HAP-1 (cell line): ENCODE results near the gene MRPL34.
"Not testable (repeated sequence)": the region's sequence is repeated elsewhere in the genome, so short reads cannot be mapped to it uniquely, and the experiment has no call there.

ENCODE experiments used
- DNase-seq, 2 experiments: peaks; one replicate each; pipeline ENCODE4 v3.0.0-alpha.2; 2016 to 2020; ENCODE audit warnings: low spot score in 2 of 2
- H3K27me3 ChIP-seq: fragments of 250-450 bp; sonication (Bioruptor Pico); 2 replicates; pipeline ENCODE4 v1.5.1; 2020; ENCODE audit warnings: low read depth, mild to moderate bottlenecking, moderate library complexity
- H3K36me3 ChIP-seq: fragments of 250-450 bp; sonication (Bioruptor Pico); replicated peaks from 2 replicates; pipeline ENCODE4 v1.5.1; 2020; ENCODE audit warnings: mild to moderate bottlenecking
- H3K4me1 ChIP-seq: fragments of 250-450 bp; sonication (Bioruptor Pico); 2 replicates; pipeline ENCODE4 v1.5.1; 2020; ENCODE audit warnings: mild to moderate bottlenecking
- H3K4me3 ChIP-seq: fragments of 250-450 bp; sonication (Bioruptor Pico); 2 replicates; pipeline ENCODE4 v1.5.1; 2020; ENCODE audit warnings: mild to moderate bottlenecking, moderate library complexity
- H3K9me3 ChIP-seq: fragments of 250-450 bp; sonication (Bioruptor Pico); 2 replicates; pipeline ENCODE4 v1.5.1; 2020; ENCODE audit warnings: mild to moderate bottlenecking, moderate library complexity
- in situ Hi-C: fragments of 300-500 bp; cut with MboI; formaldehyde crosslinking; loops from 3 replicates; pipeline ENCODE4 v1.14.3; 2020; ENCODE audit warnings: low sequenced_read_pairs, inconsistent platforms, mixed read lengths

The MRPL34 gene

DNA sequence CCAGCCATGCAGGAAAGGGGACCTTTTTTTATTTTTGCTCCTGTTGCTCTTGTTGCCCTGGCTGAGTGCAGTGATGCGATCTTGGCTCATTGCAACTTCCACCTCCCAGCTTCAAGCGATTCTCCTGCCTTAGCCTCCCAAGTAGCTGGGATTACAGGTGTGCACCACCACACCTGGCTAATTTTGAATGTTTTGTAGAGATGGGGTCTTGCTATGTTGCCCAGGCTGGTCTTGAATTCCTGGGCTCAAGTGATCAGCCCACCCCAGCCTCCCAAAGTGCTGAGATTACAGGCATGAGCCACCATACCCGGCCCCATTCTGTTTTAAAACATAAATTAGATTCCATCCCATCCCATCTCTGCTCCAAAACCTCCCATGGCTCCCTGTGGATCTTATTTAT is 30.8 kb upstream of the MRPL34 start:
- H3K36me3 ChIP-seq: peaks cover 69% of the 10 kb centered on the region
- in situ Hi-C loops, H3K4me3 ChIP-seq, DNase-seq, H3K27me3 ChIP-seq, H3K4me1 ChIP-seq, H3K9me3 ChIP-seq: not testable (repeated sequence)

DNA sequence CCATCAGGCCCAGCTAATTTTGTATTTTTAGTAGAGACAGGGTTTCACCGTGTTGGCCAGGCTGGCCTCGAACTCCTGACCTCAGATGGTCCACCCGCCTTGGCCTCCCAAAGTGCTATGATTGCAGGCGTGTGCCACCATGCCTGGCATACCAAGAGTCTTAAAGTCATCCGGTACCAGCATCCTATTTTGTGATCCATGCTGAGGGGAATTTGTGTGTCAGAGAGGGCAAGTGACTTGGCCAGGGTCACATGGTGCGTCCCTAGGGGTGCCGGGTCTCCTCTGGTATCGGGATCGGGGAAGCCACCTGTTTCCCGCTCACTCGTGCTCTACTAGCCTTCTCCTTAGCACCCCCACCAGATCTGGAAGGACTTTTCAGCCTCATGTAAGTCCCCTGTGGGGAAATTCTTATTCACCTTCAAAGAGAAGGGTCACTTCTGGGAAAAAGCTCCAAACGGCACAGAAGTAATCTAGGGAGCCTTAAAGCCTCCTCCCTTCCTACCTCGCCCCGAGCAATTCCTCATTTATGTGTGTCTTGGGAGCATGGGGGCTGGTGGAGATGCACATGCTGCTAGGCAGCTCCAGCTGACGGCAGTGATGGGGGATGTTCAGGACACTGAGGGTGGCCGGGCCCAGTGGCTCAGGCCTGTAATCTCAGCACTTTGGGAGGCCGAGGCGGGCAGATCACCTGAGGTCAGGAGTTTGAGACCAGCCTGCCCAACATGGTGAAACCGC is 30.1 kb upstream of the MRPL34 start:
- Histone ChIP-seq H3K4me1 (no peaks in the 10 kb centered on the region), H3K27me3 (no peaks in the 10 kb centered on the region), H3K36me3 (peaks cover 69% of the 10 kb centered on the region), H3K4me3 (no peak overlapping the region), H3K9me3 (no peaks in the 10 kb centered on the region)
- in situ Hi-C loops: no loop called here
- DNase-seq: no peak

DNA sequence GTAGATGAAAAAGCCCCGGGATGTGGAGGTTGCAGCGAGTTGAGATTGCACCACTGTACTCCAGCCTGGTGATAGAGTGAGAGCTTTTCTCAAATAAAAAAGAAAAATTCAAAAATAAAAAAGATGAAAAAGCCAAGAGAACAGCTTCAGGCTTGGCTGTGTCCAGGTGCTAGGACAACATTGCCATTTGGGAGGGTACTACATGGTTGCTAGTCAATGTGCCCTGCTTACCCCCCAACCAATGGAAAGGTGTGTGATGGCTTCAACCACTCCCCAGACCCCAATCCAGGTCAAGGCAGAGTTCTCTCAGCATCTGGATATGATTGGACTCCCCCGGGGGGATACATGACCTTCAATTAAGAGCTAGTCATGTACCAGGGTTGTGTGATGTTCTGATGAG is 26.2 kb upstream of the MRPL34 start:
- H3K27me3 ChIP-seq: no peaks in the 10 kb centered on the region
- peaks cover 15% of the 10 kb centered on the region for H3K4me1 ChIP-seq
- peaks cover 64% of the 10 kb centered on the region for H3K36me3 ChIP-seq
- no peak for DNase-seq
- in situ Hi-C loops: no loop called here
- no peaks in the 10 kb centered on the region for H3K9me3 ChIP-seq
- no peak overlapping the region for H3K4me3 ChIP-seq

DNA sequence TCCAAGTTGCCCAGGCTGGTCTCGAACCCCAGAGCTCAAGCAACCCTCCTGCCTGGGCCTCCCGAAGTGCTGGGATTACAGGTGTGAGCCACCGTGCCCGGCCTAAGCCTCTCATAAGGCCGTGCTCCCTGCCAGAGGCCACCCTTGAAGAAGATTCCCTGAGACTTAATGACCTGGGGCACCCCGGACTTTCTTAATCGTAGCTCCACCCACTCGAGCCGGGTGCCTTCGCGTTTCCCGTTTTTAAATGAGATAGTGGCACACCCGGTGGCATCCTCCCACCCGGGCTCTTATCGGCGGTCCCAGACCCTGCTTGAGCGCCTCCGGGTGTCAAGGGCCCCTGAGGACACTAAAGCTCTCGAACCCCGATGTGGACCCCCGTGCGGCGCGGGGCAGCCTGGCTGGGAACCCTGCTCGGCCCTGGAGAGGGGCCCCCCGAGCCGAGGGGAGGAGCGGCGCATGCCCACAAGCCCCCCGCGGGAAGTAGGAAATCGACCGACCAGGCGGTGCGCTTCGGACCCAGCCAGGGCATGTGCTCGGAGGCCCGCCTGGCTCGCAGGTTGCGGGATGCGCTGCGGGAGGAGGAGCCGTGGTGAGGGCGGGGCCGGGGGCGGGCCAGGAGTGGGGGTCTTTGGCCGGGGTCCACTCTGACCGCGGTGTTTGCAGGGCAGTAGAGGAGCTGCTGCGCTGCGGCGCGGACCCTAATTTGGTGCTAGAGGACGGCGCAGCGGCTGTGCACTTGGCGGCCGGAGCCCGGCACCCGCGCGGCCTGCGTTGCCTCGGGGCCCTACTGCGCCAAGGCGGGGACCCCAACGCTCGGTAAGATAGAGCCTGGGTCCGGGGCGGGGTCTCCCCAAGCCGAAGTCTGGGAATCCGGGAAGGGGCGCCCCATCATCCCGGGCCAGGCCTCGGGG is 24.0 kb upstream of the MRPL34 start, which contains the start of gene ANKLE1:
TSS of gene ANKLE1 (plus strand) at position 511 of the 914 bp plus-strand sequence. CDS start at position 531, 20 bp downstream.
- peak within 1 kb of the TSS; percentile 59 for H3K4me3 ChIP-seq
- H3K36me3 ChIP-seq: peaks cover 62% of the 10 kb centered on the region
- in situ Hi-C loops: loop anchor here (5.0 kb wide), 1 partner anchor 214 kb away; no protein-coding TSS in a partner anchor
- peak; percentile 36 to 84 for DNase-seq
- H3K27me3 ChIP-seq: no peaks in the 10 kb centered on the region
- no peaks in the 10 kb centered on the region for H3K9me3 ChIP-seq
- H3K4me1 ChIP-seq: peaks cover 15% of the 10 kb centered on the region

DNA sequence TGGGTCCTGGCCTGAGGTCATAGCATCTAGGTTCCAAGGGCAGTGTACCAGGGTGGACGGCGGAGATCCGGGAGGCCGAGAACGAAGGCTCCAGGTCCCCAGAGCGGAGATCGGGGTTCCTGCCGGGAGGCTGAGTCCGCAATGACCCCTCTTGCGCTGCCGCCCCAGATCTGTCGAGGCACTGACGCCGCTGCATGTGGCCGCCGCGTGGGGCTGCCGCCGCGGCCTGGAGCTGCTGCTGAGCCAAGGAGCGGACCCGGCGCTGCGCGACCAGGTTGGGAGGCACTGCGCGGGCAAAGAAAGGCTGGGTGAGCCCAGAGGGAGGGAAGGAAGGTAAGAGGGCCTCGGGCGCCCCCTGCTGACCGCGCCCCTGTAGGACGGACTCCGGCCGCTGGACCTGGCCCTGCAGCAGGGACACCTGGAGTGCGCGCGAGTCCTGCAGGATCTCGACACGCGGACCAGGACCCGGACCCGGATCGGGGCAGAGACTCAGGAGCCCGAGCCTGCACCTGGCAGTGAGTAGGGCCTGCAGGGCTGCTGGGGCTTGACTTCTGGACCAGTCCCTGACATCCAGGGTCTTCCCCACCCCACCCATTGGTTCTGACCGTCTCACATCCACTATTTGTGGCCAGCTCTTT is 23.1 kb upstream of the MRPL34 start:
- Histone ChIP-seq H3K4me1 (peaks cover 15% of the 10 kb centered on the region), H3K4me3 (peak overlapping the region; percentile 59), H3K27me3 (no peaks in the 10 kb centered on the region), H3K36me3 (peaks cover 54% of the 10 kb centered on the region), H3K9me3 (no peaks in the 10 kb centered on the region)
- in situ Hi-C loops: loop anchor here (5.0 kb wide), 1 partner anchor 215 kb away; no protein-coding TSS in a partner anchor
- peak; percentile 78 to 94 for DNase-seq

DNA sequence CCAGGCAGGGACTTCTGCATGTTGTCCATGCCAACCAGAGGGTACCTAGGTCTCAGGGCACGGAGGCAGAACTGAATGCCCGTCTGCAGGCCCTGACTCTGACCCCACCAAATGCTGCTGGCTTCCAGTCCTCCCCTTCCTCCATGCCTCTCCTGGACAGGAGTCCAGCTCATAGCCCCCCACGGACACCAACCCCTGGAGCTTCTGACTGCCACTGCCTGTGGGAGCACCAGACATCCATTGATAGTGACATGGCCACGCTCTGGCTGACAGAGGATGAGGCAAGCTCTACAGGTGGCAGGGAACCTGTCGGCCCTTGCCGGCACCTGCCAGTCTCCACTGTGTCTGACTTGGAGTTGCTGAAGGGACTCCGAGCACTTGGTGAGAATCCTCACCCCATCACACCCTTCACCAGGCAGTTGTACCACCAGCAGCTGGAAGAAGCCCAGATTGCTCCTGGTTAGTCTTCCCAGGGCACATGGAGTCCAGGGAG is 22.1 kb upstream of the MRPL34 start:
- no peak for DNase-seq
- peaks cover 15% of the 10 kb centered on the region for H3K4me1 ChIP-seq
- H3K27me3 ChIP-seq: no peaks in the 10 kb centered on the region
- H3K4me3 ChIP-seq: no peak overlapping the region
- in situ Hi-C loops: loop anchor here (5.0 kb wide), 1 partner anchor 216 kb away; no protein-coding TSS in a partner anchor
- peaks cover 49% of the 10 kb centered on the region for H3K36me3 ChIP-seq
- no peaks in the 10 kb centered on the region for H3K9me3 ChIP-seq

DNA sequence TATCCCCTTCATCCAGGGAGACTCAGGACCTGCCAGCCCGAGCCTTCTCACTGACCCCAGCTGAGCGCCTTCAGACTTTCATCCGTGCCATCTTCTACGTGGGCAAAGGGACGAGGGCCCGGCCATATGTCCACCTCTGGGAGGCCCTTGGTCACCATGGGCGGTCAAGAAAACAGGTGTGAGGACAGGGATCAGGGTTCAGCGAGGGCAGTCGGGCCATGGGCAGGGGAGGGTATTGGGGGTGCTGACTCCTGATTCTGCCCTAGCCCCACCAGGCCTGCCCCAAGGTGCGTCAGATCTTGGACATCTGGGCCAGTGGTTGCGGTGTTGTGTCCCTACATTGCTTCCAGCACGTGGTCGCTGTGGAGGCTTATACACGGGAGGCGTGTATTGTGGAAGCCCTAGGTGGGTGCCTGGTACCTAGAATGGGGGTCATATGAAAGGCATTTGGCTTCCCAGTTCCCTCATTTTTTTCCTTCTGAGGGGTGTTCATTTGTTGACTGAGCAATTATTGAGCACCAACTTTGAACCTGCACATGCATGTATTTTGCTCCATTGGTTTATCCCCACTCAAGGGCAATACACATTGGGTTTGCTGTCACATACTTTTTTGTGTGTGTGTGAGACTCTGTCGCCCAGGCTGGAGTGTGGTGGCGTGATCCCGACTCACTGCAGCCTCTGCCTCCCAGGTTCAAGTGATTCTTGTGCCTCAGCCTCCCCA is 20.1 kb upstream of the MRPL34 start:
- DNase-seq: no peak
- in situ Hi-C loops: no loop called here
- Histone ChIP-seq H3K27me3 (no peaks in the 10 kb centered on the region), H3K4me3 (no peak overlapping the region), H3K36me3 (peaks cover 40% of the 10 kb centered on the region), H3K9me3 (no peaks in the 10 kb centered on the region), H3K4me1 (peaks cover 15% of the 10 kb centered on the region)

DNA sequence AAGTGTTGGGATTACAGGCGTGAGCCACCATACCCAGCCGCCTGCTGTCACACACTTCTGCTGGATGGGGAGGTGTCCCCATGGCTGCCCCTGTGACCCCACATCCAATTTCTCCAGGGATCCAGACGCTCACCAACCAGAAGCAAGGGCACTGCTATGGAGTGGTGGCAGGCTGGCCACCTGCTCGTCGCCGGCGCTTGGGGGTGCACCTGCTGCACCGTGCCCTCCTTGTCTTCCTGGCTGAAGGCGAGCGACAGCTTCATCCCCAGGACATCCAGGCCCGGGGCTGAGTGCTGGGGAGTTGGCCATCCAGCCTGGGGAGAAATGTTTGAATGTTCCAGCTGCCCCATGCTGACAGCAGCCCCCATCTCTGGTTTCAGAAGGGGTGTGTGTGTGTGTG is 19.4 kb upstream of the MRPL34 start:
- Histone ChIP-seq H3K9me3 (no peaks in the 10 kb centered on the region), H3K27me3 (no peaks in the 10 kb centered on the region), H3K36me3 (peaks cover 37% of the 10 kb centered on the region), H3K4me1 (peaks cover 11% of the 10 kb centered on the region), H3K4me3 (no peak overlapping the region)
- in situ Hi-C loops: no loop called here
- DNase-seq: no peak

DNA sequence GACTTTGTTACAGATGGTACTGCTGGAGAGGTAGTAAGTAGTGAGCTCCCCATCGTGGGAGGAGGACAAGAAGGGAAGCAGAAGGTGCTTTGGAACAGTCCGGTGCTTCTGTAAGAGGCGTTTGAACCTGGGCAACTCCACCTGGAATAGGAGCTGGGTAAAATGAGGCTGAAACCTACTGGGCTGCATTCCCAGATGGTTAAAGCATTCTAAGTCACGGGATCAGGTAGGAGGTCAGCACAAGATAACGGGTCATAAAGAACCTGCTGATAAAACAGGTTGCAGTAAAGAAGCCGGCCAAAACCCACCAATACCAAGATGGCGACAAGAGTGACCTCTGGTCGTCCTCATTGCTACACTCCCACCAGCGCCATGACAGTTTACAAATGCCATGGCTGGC is 18.9 kb upstream of the MRPL34 start:
- H3K27me3 ChIP-seq: no peaks in the 10 kb centered on the region
- in situ Hi-C loops: no loop called here
- peaks cover 6% of the 10 kb centered on the region for H3K4me1 ChIP-seq
- no peak for DNase-seq
- no peak overlapping the region for H3K4me3 ChIP-seq
- peaks cover 36% of the 10 kb centered on the region for H3K36me3 ChIP-seq
- H3K9me3 ChIP-seq: no peaks in the 10 kb centered on the region

DNA sequence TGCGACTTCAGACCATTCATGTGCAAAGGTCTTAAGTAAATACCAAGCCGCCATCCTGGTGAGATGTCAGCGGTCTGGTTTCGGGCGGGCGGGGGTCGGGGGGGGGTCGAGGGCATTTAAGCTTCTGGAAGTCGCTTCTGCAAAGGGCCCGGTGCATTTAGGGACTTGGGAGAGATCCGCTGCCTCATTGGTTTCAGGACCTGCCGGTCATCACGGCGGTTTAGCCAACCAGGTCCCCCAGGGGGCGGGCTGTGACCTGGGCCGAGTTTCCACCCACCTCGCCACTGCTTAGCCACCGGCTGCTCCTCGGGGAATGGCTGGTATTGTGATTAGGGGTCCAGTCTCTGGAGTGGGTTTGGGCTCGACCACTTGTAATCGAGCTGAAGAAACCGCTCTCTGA is 16.2 kb upstream of the MRPL34 start:
- no peaks in the 10 kb centered on the region for H3K9me3 ChIP-seq
- no peak overlapping the region for H3K4me3 ChIP-seq
- DNase-seq: peak; percentile 53 to 93
- in situ Hi-C loops: no loop called here
- peaks cover 8% of the 10 kb centered on the region for H3K4me1 ChIP-seq
- H3K36me3 ChIP-seq: peaks cover 25% of the 10 kb centered on the region
- no peaks in the 10 kb centered on the region for H3K27me3 ChIP-seq

DNA sequence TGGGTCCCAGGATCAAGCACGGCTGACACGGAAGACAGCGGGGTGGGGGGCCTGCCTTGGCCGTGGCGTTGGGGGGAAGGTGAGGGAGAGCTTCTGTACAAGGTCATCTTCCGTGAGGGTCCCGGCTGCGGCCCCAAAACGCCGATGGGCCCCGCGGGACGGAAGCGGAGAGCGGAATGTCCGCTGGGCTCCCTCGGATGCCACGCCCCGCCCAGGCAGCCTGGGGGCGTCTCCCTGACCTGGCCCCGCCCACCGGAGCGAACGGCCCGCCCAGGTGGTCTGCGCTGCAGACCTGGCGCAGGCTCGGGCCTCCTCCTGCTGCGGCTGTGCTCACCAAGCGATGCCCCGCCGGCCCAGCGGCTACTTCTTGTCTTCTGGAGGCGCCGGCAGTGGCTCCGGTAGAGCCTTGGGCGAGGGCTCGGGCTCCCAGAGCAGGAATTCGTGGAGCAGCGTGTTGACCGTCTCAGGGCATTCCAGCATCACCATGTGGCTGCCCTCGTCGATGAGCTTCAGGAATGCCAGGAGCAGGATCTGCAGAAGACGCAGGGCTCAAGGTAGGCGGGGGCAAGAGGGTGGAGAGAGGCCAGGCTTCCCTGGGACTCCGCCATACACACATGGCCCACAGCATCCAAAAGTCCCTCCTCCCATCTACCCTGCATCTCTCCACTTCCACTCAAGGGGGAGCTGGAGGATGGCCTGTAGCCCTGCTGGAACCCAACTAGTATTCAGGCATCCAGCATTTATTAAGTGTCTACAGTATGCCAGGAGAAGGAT is 13.2 kb upstream of the MRPL34 start:
- in situ Hi-C loops: no loop called here
- peak; percentile 86 to 92 for DNase-seq
- Histone ChIP-seq H3K9me3 (no peaks in the 10 kb centered on the region), H3K36me3 (peaks cover 8% of the 10 kb centered on the region), H3K4me3 (peak overlapping the region; percentile 43), H3K27me3 (no peaks in the 10 kb centered on the region), H3K4me1 (peaks cover 8% of the 10 kb centered on the region)

DNA sequence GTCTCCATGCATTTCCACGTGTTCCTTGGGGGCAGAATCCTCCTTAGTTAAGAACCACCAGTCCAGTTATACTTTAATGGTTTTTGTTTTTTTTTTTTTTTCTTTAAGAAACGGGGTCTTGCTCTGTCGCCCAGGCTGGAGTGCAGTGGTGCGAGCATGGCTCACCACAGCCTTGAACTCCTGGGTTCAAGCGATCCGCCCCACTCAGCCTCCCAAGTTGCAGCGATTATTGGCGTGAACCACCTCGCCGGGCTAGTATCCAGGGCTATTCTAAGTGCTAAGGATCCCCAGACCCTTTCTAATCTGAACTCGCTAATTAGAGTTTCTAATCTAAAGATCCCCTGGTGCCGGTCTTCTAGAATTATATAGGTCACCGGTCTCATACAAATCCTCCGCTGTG is 12.1 kb upstream of the MRPL34 start:
- Histone ChIP-seq H3K27me3 (no peaks in the 10 kb centered on the region), H3K9me3 (peaks cover 4% of the 10 kb centered on the region; the same call in 1 of the 2 replicates), H3K4me1 (peaks cover 8% of the 10 kb centered on the region), H3K36me3 (peaks cover 12% of the 10 kb centered on the region), H3K4me3 (no peak overlapping the region)
- in situ Hi-C loops: no loop called here
- no peak for DNase-seq
